GM23338 (cell line): ENCODE measurements around the gene ZNF48. TPM values are rescaled to one million over a fixed set of nuclear protein-coding genes. Genes with fewer than 3 reads are reported as not detected.

Experiments used
- ATAC-seq: fragments of 200-7000 bp; cut with Tn5 transposase; 3 replicates; pipeline ENCODE4 v1.9.1; 2020
- DNase-seq: peaks from one replicate; pipeline ENCODE4 v3.0.0-alpha.2; 2015; ENCODE audit warnings: low spot score
- H2AFZ ChIP-seq: fragments of 200-600 bp; sonication (generic); 2 replicates; pipeline ENCODE4 v1.8.0; 2016; ENCODE audit warnings: antibody characterized with exemption, mild to moderate bottlenecking, moderate library complexity
- H3F3A ChIP-seq: fragments of 200-600 bp; sonication (generic); replicated peaks from 2 replicates; pipeline ENCODE4 v1.8.0; 2017; ENCODE audit warnings: antibody characterized with exemption, mixed run types, low read depth
- H3K27ac ChIP-seq: fragments of 200-600 bp; sonication (generic); 2 replicates; pipeline ENCODE4 v1.6.1; 2016; ENCODE audit warnings: low read depth
- H3K27me3 ChIP-seq: fragments of 200-600 bp; sonication (generic); 2 replicates; pipeline ENCODE4 v1.8.0; 2016; ENCODE audit warnings: mild to moderate bottlenecking, mixed run types, moderate library complexity; ENCODE audit not compliant: insufficient read depth
- H3K36me3 ChIP-seq: fragments of 200-600 bp; sonication (generic); 2 replicates; pipeline ENCODE4 v1.8.0; 2016; ENCODE audit warnings: mild to moderate bottlenecking; ENCODE audit not compliant: insufficient read depth
- H3K4me1 ChIP-seq: fragments of 200-600 bp; sonication (generic); 2 replicates; pipeline ENCODE4 v1.8.0; 2016; ENCODE audit warnings: mild to moderate bottlenecking, moderate library complexity; ENCODE audit not compliant: insufficient read depth
- H3K4me2 ChIP-seq: fragments of 200-600 bp; sonication (generic); 2 replicates; pipeline ENCODE4 v1.7.1; 2017; ENCODE audit warnings: mixed run types
- H3K4me3 ChIP-seq: fragments of 200-600 bp; sonication (generic); 2 replicates; pipeline ENCODE4 v1.6.1; 2016; ENCODE audit warnings: mixed run types
- H3K79me2 ChIP-seq: fragments of 200-600 bp; sonication (generic); replicated peaks from 2 replicates; pipeline ENCODE4 v1.8.0; 2017; ENCODE audit warnings: mild to moderate bottlenecking; ENCODE audit not compliant: insufficient read depth
- H3K9me2 ChIP-seq: fragments of 200-600 bp; sonication (generic); 2 replicates; pipeline ENCODE4 v1.8.0; 2017; ENCODE audit not compliant: insufficient read depth
- H4K20me1 ChIP-seq: fragments of 200-600 bp; sonication (generic); replicated peaks from 2 replicates; pipeline ENCODE4 v1.8.0; 2017; ENCODE audit warnings: mild to moderate bottlenecking; ENCODE audit not compliant: insufficient read depth
- H3K27ac Mint-ChIP-seq: 2 replicates; pipeline ENCODE4 v1.8.0; 2020; ENCODE audit warnings: inconsistent platforms, mild to moderate bottlenecking, moderate library complexity, mixed read lengths
- H3K27me3 Mint-ChIP-seq: 3 replicates; pipeline ENCODE4 v1.8.0; 2022; ENCODE audit warnings: low read depth, mild to moderate bottlenecking, moderate library complexity, mixed read lengths, inconsistent platforms; ENCODE audit not compliant: insufficient read depth, poor library complexity
- H3K36me3 Mint-ChIP-seq: 3 replicates; pipeline ENCODE4 v1.8.0; 2021; ENCODE audit warnings: low read depth, mild to moderate bottlenecking, inconsistent platforms, moderate library complexity, mixed read lengths
- H3K4me1 Mint-ChIP-seq: 3 replicates; pipeline ENCODE4 v1.8.0; 2020; ENCODE audit warnings: mild to moderate bottlenecking, inconsistent platforms, mixed read lengths
- H3K4me3 Mint-ChIP-seq: 3 replicates; pipeline ENCODE4 v1.8.0; 2021; ENCODE audit warnings: moderate library complexity, mild to moderate bottlenecking, inconsistent platforms, mixed read lengths
- H3K9me3 Mint-ChIP-seq: 3 replicates; pipeline ENCODE4 v1.8.0; 2020; ENCODE audit warnings: moderate library complexity, mild to moderate bottlenecking, inconsistent platforms, mixed read lengths
- CREB1 ChIP-seq: fragments of 250-450 bp; sonication (Bioruptor Pico); IDR thresholded peaks from 2 replicates; pipeline ENCODE4 v1.5.0; 2020; ENCODE audit warnings: low read depth, mild to moderate bottlenecking, moderate library complexity
- CTCF ChIP-seq, 2 experiments: fragments of 200-600 bp in 1 of 2; sonication (generic) in 1 of 2; conservative IDR thresholded peaks; 2 replicates each; pipeline versions ENCODE4 v1.5.1 to v1.6.1; 2016 to 2017; ENCODE audit warnings: antibody characterized with exemption in 2 of 2, low read depth in 2 of 2, mild to moderate bottlenecking in 2 of 2, moderate library complexity in 1 of 2
- ETS1 ChIP-seq: IDR thresholded peaks from 2 replicates; pipeline ENCODE4 v1.6.1; 2016; ENCODE audit warnings: antibody characterized with exemption
- EZH2 ChIP-seq: fragments of 200-600 bp; sonication (generic); IDR thresholded peaks from one replicate; pipeline ENCODE4 v1.8.0; 2017; ENCODE audit warnings: antibody characterized with exemption, mild to moderate bottlenecking, low read depth; ENCODE audit not compliant: unreplicated experiment
- JUNB ChIP-seq: IDR thresholded peaks from one replicate; pipeline ENCODE4 v1.6.1; 2016; ENCODE audit warnings: antibody characterized with exemption; ENCODE audit not compliant: unreplicated experiment
- NANOG ChIP-seq: IDR thresholded peaks from 2 replicates; pipeline ENCODE4 v1.6.1; 2016; ENCODE audit warnings: antibody characterized with exemption, borderline replicate concordance
- POLR2AphosphoS5 ChIP-seq: IDR thresholded peaks from 2 replicates; pipeline ENCODE4 v1.6.1; 2016; ENCODE audit warnings: antibody characterized with exemption, low read depth
- ZNF462 ChIP-seq: fragments of 250-450 bp; sonication (Bioruptor Pico); IDR thresholded peaks from 2 replicates; pipeline ENCODE4 v1.5.0; 2020; ENCODE audit warnings: mild to moderate bottlenecking, moderate library complexity
- long read RNA-seq: library from polyadenylated mRNA; unstranded; transcript quantifications from one replicate; pipeline ENCODE4 v2.0.0, GENCODE V29; 2020; ENCODE audit not compliant: unreplicated experiment
- polyA plus RNA-seq: library from polyadenylated mRNA; unstranded; fragments of >200 nt; fragmentation: Nextera tagmentation; extraction: Ambion mirVana; gene quantifications from 2 replicates; pipeline ENCODE4 v1.2.1, GENCODE V29; 2016
- total RNA-seq: library from RNA; depleted of rRNA; stranded (reverse); fragments of >200 nt; shearing (Covaris generic); gene quantifications from 2 replicates; pipeline ENCODE4 v1.2.3, GENCODE V29; 2014; rRNA removed

The ZNF48 gene
- total RNA-seq (37.9 and 44.3 TPM in 2 replicates), polyA plus RNA-seq (4.8 and 6.2 TPM in 2 replicates)
- long read RNA-seq, partial matches to known transcripts = 0 of 4 reads
- long read RNA-seq, other reads (novel, unspliced or antisense) = 0 of 4 reads

GRCh38 chr16:30395155-30395991 is at the start of gene ZNF48:
TSS of gene ZNF48 (plus strand) at chr16:30395420. CDS start at chr16:30395795, 375 bp downstream.
- peak; percentile 92 for DNase-seq
- ATAC-seq = peak; percentile 79
- H3K4me3 Mint-ChIP-seq = peak within 1 kb of the TSS; percentile 90
- H3K9me2 ChIP-seq = no peaks in the 10 kb centered on the region
- peaks cover 12% of the 10 kb centered on the region for H3K27me3 Mint-ChIP-seq
- TF ChIP-seq POLR2AphosphoS5 (peak; percentile 53; the same call in 1 of the 2 replicates), ETS1 (peak; percentile 80), JUNB (no peak), NANOG (no peak), CREB1 (CRISPR knock-in tag) (peak; percentile 73), EZH2 (no peak), CTCF (conservative IDR thresholded peaks at IDR 0.05; ENCODE audit: low read depth in 2 of 2) (peak in 1 of 2 experiments; percentile 50; a peak in 3 of 4 replicates), ZNF462 (CRISPR knock-in tag) (no peak)
- peak within 1 kb of the TSS; percentile 94 for H3K4me2 ChIP-seq
- peaks cover 33% of the 10 kb centered on the region for H3K4me1 ChIP-seq
- peak within 1 kb of the TSS; percentile 94 for H3K27ac Mint-ChIP-seq
- H3K9me3 Mint-ChIP-seq = no peaks in the 10 kb centered on the region
- peaks cover 20% of the 10 kb centered on the region for H3K79me2 ChIP-seq
- peaks cover 9% of the 10 kb centered on the region; the same call in 1 of the 2 replicates for H3K36me3 ChIP-seq
- H2AFZ ChIP-seq = peak within 1 kb of the TSS; percentile 90
- peak within 1 kb of the TSS; percentile 96 for H3K4me3 ChIP-seq
- peaks cover 45% of the 10 kb centered on the region for H3F3A ChIP-seq
- H3K27me3 ChIP-seq = no peaks in the 10 kb centered on the region
- peaks cover 35% of the 10 kb centered on the region for H3K36me3 Mint-ChIP-seq
- H3K4me1 Mint-ChIP-seq = peaks cover 37% of the 10 kb centered on the region
- peak within 1 kb of the TSS; percentile 97 for H3K27ac ChIP-seq
- H4K20me1 ChIP-seq = peaks cover 15% of the 10 kb centered on the region; the same call in 1 of the 2 replicates
